IgD-negative memory B cell (primary cell): ENCODE data around the gene PRM2. TPM values are rescaled to one million over a fixed set of nuclear protein-coding genes. Genes with fewer than 3 reads are reported as not detected.
"Not testable (repeated sequence)": the region's sequence is repeated elsewhere in the genome, so short reads cannot be mapped to it uniquely, and the experiment has no call there.

Experiments used
- H3K27ac Mint-ChIP-seq, 3 donors: one replicate each; pipeline ENCODE4 v1.8.0; 2020 to 2022; ENCODE audit warnings: mild to moderate bottlenecking in 3 of 3, mixed read lengths in 3 of 3, moderate library complexity in 1 of 3
- H3K27me3 Mint-ChIP-seq: one replicate; pipeline ENCODE4 v1.8.0; 2021; ENCODE audit warnings: mixed read lengths
- H3K36me3 Mint-ChIP-seq: one replicate; pipeline ENCODE4 v1.8.0; 2020; ENCODE audit warnings: mild to moderate bottlenecking, mixed read lengths
- H3K4me1 Mint-ChIP-seq, 3 donors: one replicate each; pipeline ENCODE4 v1.8.0; 2020 to 2022; ENCODE audit warnings: mixed read lengths in 3 of 3, mild to moderate bottlenecking in 1 of 3
- H3K4me3 Mint-ChIP-seq, 4 donors: one replicate each; pipeline ENCODE4 v1.8.0; 2020 to 2022; ENCODE audit warnings: mild to moderate bottlenecking in 4 of 4, mixed read lengths in 4 of 4, moderate library complexity in 3 of 4
- H3K9me3 Mint-ChIP-seq, 3 donors: one replicate each; pipeline ENCODE4 v1.8.0; 2020 to 2021; ENCODE audit warnings: mixed read lengths in 3 of 3, mild to moderate bottlenecking in 1 of 3
- polyA plus RNA-seq: library from polyadenylated mRNA; unstranded; fragments of 300-500 nt; fragmentation: Illumina TruSeq; gene quantifications from one replicate; pipeline ENCODE4 v1.2.3, GENCODE V29; 2021

The PRM2 gene
- polyA plus RNA-seq, 1 donor from 2014 or later = not detected

DNA sequence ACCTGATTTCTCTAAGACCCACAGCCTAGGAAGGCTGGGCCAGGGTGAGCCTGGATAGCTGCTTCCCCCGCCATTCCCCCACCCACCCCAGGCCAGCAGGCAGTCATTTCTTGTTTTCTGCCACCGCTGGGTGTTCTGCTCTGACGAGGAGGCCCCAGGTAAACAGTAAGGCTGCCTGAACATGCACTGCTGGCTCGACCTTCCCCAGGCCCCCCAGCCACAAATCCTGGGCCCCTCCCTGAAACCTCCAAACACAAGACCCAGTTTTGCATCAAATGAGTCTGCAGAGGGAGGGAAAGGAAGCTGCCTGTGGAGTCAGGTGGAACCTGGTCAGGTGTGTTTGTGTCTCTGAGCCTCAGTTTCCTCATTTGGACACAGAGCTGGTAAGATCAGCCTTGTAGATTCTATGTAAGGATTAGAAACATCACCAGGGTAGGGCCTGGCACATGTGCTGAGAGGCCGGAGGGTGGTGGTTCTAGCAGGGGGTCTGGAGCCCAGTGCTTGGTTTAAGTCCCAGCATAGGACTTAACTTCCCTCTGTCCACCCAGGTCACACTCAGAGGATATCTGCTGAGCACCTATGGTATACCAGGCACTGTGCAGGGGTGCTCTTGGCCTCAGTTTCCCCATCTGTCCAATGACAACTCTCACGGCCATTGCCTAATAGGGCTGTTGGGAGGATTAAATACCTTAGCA is 23.7 kb upstream of the PRM2 start:
- Mint-ChIP-seq H3K27me3 (peaks cover under 1% of the 10 kb centered on the region), H3K4me3 (no peak overlapping the region), H3K4me1 (peaks cover 24 to 32% (median 30%) of the 10 kb centered on the region in 3 donors), H3K36me3 (peaks cover 1% of the 10 kb centered on the region), H3K9me3 (no peaks in the 10 kb centered on the region), H3K27ac (peak overlapping the region in 1 of 3 donors; percentile 27)

DNA sequence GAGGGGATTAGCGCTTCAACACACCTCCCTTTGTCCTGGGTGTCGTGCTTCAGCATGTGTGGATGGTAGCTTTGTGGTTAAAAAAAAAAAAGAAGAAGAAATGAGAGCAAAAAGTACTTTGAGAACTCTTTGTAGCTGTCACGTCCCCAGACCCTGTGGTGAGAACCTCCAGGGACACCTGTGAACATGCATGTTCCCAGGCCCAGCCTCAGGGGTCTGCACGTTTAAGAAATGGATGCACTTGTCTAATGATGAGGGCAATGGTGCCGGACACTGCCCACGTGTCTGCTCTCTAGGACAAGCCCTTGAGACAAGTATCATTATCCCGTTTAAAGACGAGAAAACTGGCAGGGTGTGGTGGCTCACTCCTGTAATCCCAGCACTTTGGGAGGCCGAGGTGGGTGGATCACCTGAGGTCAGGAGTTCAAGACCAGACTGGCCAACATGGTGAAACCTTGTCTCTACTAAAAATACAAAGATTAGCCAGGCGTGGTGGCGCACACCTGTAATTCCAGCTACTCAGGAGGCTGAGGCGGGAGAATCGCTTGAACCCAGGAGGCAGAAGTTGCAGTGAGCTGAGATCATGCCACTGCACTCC is 22.8 kb upstream of the PRM2 start:
- peak overlapping the region in 2 of 3 donors; percentile 84 to 93 for H3K27ac Mint-ChIP-seq
- not testable (repeated sequence) for H3K36me3 Mint-ChIP-seq, H3K27me3 Mint-ChIP-seq, H3K9me3 Mint-ChIP-seq
- peak overlapping the region in 3 of 4 donors; percentile 27 to 81 (median 75) for H3K4me3 Mint-ChIP-seq
- peaks cover 28 to 34% (median 31%) of the 10 kb centered on the region in 3 donors for H3K4me1 Mint-ChIP-seq

DNA sequence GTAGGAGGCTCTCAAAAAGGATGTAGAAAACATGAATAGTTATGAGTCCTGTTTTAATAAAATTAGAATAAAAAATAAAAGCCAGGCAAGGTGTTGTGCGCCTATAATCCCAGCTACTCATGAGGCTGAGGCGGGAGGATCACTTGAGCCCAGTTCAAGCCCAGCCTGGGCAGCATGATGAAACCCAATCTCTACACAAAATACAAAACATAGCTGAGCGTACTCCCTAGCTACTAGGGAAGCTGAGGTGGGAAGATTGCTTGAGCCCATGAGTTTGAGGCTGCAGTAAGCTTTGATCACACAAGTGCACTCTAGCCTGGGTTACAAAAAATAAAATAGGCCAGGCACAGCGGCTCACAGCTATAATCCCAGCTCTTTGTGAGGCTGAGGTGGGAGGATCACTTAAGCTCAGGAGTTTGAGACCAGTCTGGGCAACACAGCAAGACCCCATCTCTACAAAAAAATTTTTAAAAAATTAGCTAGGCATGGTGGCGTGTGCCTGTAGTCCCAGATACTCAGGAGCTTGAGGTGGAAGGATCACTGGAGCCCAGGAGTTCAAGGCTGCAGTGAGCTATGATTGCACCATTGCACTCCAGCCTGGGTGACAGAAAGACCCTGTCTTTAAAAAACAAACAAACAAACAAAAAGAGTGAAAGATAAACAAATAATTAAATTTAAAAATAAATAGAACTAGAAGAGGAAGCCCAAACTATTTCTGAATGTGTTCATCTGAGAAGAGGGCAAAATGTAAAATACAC is 22.0 kb upstream of the PRM2 start:
- peaks cover 1% of the 10 kb centered on the region for H3K36me3 Mint-ChIP-seq
- no peaks in the 10 kb centered on the region for H3K9me3 Mint-ChIP-seq
- H3K4me3 Mint-ChIP-seq = peak overlapping the region in 3 of 4 donors; percentile 54 to 83 (median 75)
- peak overlapping the region; percentile 90 to 95 (median 93) for H3K27ac Mint-ChIP-seq
- peaks cover 28 to 33% (median 32%) of the 10 kb centered on the region in 3 donors for H3K4me1 Mint-ChIP-seq
- peaks cover 10% of the 10 kb centered on the region for H3K27me3 Mint-ChIP-seq

DNA sequence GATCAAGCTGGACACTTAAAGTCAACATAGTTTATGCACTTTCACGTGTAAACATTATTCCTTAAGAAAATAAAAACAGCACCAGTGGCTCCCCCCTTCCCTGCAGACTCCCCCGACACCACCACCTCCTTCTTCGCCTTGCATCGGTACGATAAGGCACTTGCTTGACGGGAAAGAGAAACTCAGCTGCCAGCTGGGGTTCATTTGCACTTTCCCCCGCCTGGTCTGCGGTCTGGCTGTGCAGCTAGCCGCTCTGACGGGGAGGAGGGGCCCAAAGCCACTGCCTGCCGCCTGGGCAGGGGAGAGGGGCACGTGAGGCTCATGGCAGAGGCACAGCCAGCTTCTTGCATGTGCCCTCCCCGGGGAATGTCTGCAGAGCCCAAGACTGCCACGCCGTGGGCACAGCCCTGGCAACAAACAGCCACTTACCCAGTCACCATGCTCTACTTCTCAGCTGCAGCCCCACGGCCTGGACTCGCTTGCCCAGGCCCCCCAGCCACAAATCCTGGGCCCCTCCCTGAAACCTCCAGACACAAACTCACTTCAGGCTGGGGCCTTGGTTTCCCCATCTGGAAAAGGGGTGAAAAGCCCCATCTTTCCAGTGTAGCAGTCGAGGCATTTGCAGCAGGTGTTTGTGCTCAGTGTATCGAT is 21.3 kb upstream of the PRM2 start:
- Mint-ChIP-seq H3K4me1 (peaks cover 28 to 33% (median 33%) of the 10 kb centered on the region in 3 donors), H3K36me3 (peaks cover 1% of the 10 kb centered on the region), H3K9me3 (no peaks in the 10 kb centered on the region), H3K27me3 (peaks cover 15% of the 10 kb centered on the region), H3K27ac (peak overlapping the region; percentile 90 to 95 (median 93)), H3K4me3 (peak overlapping the region; percentile 54 to 89 (median 76))

DNA sequence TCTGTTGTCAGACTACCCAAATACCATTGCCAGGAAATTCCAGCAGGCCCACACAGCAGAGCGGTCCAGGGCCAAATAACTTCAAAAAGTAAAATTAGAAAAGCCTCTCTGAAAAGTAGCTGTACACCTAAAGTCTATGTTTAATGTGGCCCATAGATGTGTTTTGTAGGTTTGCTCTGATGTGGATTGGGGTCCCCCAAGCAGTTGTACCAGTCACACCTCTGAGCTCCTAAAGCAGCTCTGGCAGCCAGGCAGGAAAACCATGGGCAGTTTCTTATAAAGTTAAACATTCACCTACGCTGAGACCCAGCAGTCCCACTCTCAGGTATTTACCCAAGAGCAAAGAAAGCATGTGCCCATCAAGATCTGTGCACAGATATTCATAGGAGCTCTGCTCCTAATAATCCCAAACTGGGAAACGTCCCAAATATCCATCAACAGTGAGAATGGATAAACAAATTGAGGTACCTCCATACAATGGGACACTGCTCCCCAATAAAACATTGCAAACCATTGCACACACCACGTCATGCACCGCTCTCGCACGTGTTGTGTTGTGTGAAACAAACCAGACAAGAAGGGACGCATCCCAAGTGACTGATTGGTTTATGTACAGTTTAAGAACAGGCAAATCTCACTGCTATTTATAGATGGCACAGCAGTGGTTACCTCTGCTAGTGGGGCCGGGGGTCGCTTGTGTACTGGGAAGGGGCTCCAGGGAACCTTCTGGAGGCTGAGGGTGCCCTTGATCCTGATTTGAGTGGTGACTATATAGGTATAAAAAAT is 20.6 kb upstream of the PRM2 start:
- H3K9me3 Mint-ChIP-seq = no peaks in the 10 kb centered on the region
- H3K4me3 Mint-ChIP-seq = peak overlapping the region; percentile 54 to 89 (median 76)
- peaks cover 1% of the 10 kb centered on the region for H3K36me3 Mint-ChIP-seq
- peak overlapping the region; percentile 90 to 95 (median 93) for H3K27ac Mint-ChIP-seq
- peaks cover 15% of the 10 kb centered on the region for H3K27me3 Mint-ChIP-seq
- H3K4me1 Mint-ChIP-seq = peaks cover 28 to 33% (median 31%) of the 10 kb centered on the region in 3 donors

DNA sequence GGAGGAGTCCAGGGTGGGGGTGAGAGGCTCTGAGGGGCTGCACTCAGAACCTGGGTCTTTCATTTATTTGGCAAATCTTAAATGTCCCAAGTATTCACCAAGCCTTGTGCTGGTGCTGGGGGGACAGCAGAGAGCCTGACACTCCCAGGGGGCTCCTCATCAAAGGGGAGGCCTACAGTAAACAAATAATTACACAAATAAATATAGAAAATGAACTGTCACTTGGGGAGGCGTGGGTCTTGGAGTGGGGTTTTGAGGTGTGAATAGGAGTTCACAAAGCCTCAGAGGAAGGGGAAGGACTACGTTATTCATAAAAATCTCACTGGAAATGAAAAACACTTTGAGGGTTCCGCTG is 20.0 kb upstream of the PRM2 start:
- Mint-ChIP-seq H3K27me3 (peaks cover 18% of the 10 kb centered on the region), H3K4me1 (peaks cover 28 to 31% (median 31%) of the 10 kb centered on the region in 3 donors), H3K36me3 (peaks cover 1% of the 10 kb centered on the region), H3K27ac (peak overlapping the region in 2 of 3 donors; percentile 93 to 95), H3K9me3 (no peaks in the 10 kb centered on the region), H3K4me3 (peak overlapping the region in 3 of 4 donors; percentile 54 to 60 (median 60))

DNA sequence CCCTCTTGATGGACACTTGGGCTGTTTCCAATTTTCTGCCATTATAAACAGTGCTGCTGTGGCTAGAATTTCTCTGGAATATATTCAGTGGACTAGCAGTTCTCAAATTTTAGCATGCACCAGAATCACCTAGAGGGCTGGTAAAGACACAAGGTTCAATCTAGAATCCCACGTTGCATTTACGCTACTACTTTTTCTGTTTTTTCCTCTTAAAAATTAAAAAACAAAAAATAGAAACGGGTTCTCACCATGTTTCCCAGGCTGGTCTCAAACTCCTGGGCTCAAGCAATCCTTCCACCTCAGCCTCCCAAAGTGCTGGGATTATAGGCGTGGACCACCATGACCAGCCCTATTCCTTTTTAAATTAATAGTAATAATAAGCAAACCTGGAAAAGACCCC is 19.4 kb upstream of the PRM2 start:
- no peaks in the 10 kb centered on the region for H3K9me3 Mint-ChIP-seq
- peaks cover 20% of the 10 kb centered on the region for H3K27me3 Mint-ChIP-seq
- no peak overlapping the region for H3K4me3 Mint-ChIP-seq
- no peak overlapping the region for H3K27ac Mint-ChIP-seq
- H3K4me1 Mint-ChIP-seq = peaks cover 28 to 31% (median 31%) of the 10 kb centered on the region in 3 donors
- peaks cover 1% of the 10 kb centered on the region for H3K36me3 Mint-ChIP-seq

DNA sequence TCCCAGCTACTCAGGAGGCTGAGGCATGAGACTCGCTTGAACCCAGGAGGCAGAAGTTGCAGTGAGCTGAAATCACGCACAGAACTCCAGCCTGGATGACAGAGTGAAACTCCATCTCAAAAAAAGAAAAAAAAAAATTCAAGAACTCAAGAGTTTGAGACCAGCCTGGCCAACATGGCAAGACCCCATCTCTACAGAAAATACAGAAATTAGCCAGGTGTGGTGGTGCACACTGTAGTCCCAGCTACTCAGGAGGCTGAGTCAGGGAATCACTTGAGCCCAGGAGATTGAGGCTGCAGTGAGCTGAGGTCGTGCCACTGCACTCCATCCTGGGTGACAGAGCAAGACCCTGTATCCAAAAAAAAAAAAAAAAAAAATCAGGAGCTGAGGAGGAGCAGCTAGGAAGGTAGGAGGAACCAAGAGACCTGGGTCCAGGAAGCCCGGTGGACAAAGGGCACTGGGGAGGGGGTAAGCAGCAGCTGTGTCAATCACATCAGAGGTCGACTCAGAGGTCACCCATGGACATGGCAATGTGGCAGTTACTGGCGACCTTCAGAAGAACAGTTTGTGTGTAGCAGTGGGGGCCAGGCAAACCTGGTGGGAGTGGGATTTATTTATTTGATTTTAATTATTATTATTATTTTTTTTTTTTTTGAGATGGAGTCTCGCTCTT is 15.9 kb upstream of the PRM2 start:
- Mint-ChIP-seq H3K9me3 (no peaks in the 10 kb centered on the region), H3K27ac (no peak overlapping the region), H3K4me3 (peak overlapping the region in 1 of 4 donors; percentile 68), H3K36me3 (no peaks in the 10 kb centered on the region), H3K4me1 (peaks cover 15 to 20% (median 18%) of the 10 kb centered on the region in 3 donors), H3K27me3 (peaks cover 20% of the 10 kb centered on the region)

DNA sequence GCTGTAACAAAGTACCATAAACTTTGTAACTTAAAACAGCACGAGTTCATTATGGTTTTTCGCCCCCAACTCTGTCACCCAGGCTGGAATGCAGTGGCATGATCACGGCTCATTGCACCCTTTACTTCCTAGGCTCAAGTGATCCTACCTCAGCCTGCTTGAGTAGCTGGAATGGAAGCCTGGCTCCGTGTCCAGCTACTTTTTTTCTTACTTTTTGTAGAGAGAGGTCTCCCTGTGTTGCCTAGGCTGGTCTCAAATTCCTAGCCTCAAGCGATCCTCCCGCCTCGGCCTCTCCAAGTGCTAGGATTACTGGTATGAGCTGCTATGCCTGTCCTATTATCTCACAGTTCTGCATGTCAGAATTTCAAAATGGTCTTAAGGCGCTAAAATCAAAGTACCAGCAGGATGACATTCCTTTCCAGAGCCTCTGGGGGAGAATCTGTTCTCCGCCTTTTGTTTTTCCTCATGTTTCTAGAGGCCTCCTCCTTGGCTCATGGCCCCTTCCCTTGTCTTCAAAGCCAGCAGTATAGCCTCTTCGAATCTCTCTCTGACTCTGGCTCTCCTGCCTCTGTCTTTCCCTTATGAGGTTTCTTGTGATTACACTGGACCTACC is 14.9 kb upstream of the PRM2 start:
- Mint-ChIP-seq H3K4me3 (no peak overlapping the region), H3K27me3 (peaks cover 20% of the 10 kb centered on the region), H3K9me3 (no peaks in the 10 kb centered on the region), H3K4me1 (peaks cover 10 to 17% (median 13%) of the 10 kb centered on the region in 3 donors), H3K27ac (no peak overlapping the region), H3K36me3 (no peaks in the 10 kb centered on the region)

DNA sequence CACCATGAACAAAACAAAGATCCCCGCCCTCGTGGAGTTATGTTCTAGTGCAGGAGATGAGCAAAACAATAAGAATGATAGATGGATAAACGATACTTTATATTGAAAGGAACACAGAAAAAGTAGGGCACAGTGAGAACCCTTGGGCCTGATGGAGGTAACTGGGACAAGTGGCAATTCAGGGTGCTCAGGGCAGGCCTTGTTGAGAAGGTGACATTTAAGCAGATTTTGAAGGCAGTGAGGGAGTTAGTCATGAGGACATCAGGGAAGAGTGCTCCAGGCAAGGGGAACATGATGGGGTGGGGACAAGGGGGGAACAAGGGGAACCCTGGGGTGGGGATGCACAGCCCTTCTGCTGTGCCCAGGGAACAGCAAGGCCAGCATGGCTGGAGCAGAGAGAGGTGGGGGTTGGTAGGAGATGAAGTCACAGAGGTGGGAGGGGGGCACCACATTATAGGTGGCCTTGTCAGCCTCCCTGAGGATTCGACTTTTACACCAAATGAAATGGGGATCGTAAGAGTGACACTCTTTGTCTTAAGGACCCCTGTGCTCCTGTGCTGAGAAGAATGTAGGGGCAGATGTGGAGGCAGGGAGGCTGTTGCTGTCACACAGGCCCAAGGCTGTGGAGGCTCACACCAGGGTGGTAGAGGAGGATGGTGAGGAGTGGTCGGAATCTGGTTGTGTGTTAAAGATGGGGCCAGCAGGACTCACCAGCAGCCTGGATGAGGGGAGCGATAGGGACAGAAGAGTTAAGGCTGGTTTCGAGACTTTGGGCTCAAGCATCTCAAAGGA is 14.0 kb upstream of the PRM2 start:
- no peaks in the 10 kb centered on the region for H3K9me3 Mint-ChIP-seq
- no peak overlapping the region for H3K27ac Mint-ChIP-seq
- no peaks in the 10 kb centered on the region for H3K36me3 Mint-ChIP-seq
- peaks cover 20% of the 10 kb centered on the region for H3K27me3 Mint-ChIP-seq
- H3K4me1 Mint-ChIP-seq = peaks cover 13 to 22% (median 18%) of the 10 kb centered on the region in 3 donors
- H3K4me3 Mint-ChIP-seq = no peak overlapping the region

DNA sequence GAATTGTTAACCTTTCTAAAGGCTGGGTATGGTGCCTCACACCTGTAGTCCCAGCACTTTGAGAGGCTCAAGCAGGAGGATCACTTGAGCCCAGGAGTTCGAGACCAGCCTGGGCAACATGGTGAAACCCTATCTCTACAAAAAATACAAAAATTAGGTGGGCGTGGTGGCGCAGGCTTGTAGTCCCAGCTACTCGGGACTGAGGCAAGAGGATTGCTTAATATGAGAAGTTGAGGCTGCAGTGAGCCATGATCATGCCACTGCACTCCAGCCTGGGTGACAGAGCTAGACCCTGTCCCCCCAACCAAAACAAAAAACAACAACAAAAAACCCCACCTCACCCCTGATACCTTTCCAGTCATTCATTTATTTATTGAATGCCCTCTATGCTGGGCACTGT is 13.4 kb upstream of the PRM2 start:
- H3K27ac Mint-ChIP-seq, H3K36me3 Mint-ChIP-seq, H3K9me3 Mint-ChIP-seq: not testable (repeated sequence)
- Mint-ChIP-seq H3K27me3 (peaks cover 16% of the 10 kb centered on the region), H3K4me1 (peaks cover 7 to 17% (median 15%) of the 10 kb centered on the region in 3 donors), H3K4me3 (peak overlapping the region in 1 of 4 donors; percentile 42)

DNA sequence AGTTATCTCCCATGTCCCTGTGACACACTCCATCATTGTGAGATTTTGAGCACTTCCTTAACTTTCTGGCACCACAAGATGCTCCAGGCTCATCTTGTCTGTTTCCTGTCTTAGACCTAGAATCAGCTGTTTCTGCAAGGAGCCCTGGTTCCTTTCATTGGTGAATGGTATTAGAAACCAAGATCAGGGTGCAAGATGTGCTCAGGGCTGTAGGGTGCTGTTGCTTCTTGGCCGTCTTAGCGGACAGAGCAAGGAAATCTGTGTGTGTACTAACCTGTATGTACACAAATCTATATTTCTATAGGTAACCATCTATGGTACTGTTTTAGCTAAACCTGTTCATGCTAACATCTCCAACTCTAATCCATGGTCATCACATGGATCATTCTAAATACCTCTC is 12.9 kb upstream of the PRM2 start:
- no peak overlapping the region for H3K27ac Mint-ChIP-seq
- H3K4me3 Mint-ChIP-seq = peak overlapping the region in 1 of 4 donors; percentile 42
- H3K9me3 Mint-ChIP-seq = no peaks in the 10 kb centered on the region
- no peaks in the 10 kb centered on the region for H3K36me3 Mint-ChIP-seq
- peaks cover 14% of the 10 kb centered on the region for H3K27me3 Mint-ChIP-seq
- peaks cover 6 to 17% (median 15%) of the 10 kb centered on the region in 3 donors for H3K4me1 Mint-ChIP-seq

DNA sequence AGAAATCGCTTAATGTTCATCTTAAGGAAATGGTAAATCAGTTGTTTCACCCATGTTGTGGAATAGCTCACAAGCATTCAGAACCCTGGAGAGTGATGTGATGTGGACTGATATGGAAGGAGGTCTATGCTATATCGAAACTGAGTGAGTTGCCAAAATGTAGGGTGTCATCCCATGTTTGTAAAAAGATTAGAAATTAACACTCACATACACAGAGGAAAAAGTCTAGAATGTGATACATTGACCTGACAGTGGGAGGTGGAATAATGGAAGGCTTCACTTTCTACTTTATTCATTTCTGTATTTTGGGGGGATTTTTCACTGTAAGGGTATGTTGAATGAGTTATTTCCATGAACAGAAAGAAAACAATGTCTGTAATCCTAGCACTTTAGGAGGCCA is 9.6 kb upstream of the PRM2 start:
- Mint-ChIP-seq H3K36me3 (peaks cover 1% of the 10 kb centered on the region), H3K27me3 (no peaks in the 10 kb centered on the region), H3K4me1 (peaks cover 9 to 16% (median 15%) of the 10 kb centered on the region in 3 donors)

More for the DNA sequence above, 9.6 kb upstream of the PRM2 start:
- Mint-ChIP-seq H3K27ac (no peak overlapping the region), H3K4me3 (no peak overlapping the region), H3K9me3 (no peaks in the 10 kb centered on the region)
